ENCODE data around the gene PTPRB.

- TF ChIP-seq REST (IDR thresholded peaks at IDR 0.05; ENCODE audit: low read depth) = no peak
- no peak for TF ChIP-seq EZH2phosphoT487 (IDR thresholded peaks at IDR 0.05; ENCODE audit: borderline replicate concordance)
- TF ChIP-seq CTCF (IDR thresholded peaks at IDR 0.05 in 2 of 3, conservative IDR thresholded peaks at IDR 0.05 in 1 of 3; ENCODE audit: borderline replicate concordance in 1 of 3, insufficient read depth in 1 of 3, low read depth in 2 of 3, low read length in 2 of 3) = no peak
- no peak for TF ChIP-seq MAX (IDR thresholded peaks at IDR 0.05)
- TF ChIP-seq POLR2AphosphoS5 (IDR thresholded peaks at IDR 0.05; ENCODE audit: low read depth, low read length) = no peak
- TF ChIP-seq TCF7L2 (IDR thresholded peaks at IDR 0.05; ENCODE audit: borderline replicate concordance, extremely low read depth, insufficient read depth, insufficient read length) = no peak
- no peak for TF ChIP-seq RAD21 (IDR thresholded peaks at IDR 0.05; ENCODE audit: low read depth)
- no peak for TF ChIP-seq JUND (IDR thresholded peaks at IDR 0.05)
- no peak for TF ChIP-seq EZH2 (IDR thresholded peaks at IDR 0.05)
- TF ChIP-seq ATF3 (IDR thresholded peaks at IDR 0.05) = no peak
- no peak for TF ChIP-seq POLR2A (IDR thresholded peaks at IDR 0.05; ENCODE audit: borderline replicate concordance, extremely low read depth, insufficient read depth, insufficient read length)
- TF ChIP-seq ELF1 (IDR thresholded peaks at IDR 0.05; ENCODE audit: borderline replicate concordance, low read depth) = no peak
- no peak for TF ChIP-seq ZNF274 (IDR thresholded peaks at IDR 0.05; ENCODE audit: low read depth, low read length)
These were observed 168.5 kb downstream of the PTPRB start for GRCh38 chr12:70468741-70469140.
